Psoas muscle (tissue), 8 donors: Measurements from ENCODE around the gene NFE2. TPM values are rescaled to one million over a fixed set of nuclear protein-coding genes. Genes with fewer than 3 reads are reported as not detected.
A peak's percentile ranks its signal among the peaks of the same experiment; 100 is the strongest.

Experiments used
- ATAC-seq, 4 donors: fragments of 200-7000 bp; cut with Tn5 transposase; one replicate each; pipeline ENCODE4 v1.9.1; 2020; ENCODE audit warnings: moderate library complexity in 3 of 4, mild to moderate bottlenecking in 2 of 4
- DNase-seq, 2 donors: peaks; one replicate each; pipeline ENCODE4 v3.0.0-alpha.2; 2020
- H3K27ac ChIP-seq: fragments of 200-600 bp; one replicate; pipeline ENCODE4 v1.8.0; 2022
- H3K27me3 ChIP-seq, 3 donors: fragments of 200-600 bp in 1 of 3; one replicate each; pipeline versions ENCODE4 v1.6.1 to v1.8.0; 2013 to 2022; ENCODE audit warnings: low read length in 2 of 3, mild to moderate bottlenecking in 2 of 3, moderate library complexity in 1 of 3; ENCODE audit not compliant: insufficient read depth in 3 of 3
- H3K36me3 ChIP-seq, 2 donors: fragments of 200-600 bp in 1 of 2; one replicate each; pipeline versions ENCODE4 v1.6.1 to v1.8.0; 2013 to 2022; ENCODE audit warnings: low read depth in 1 of 2, mild to moderate bottlenecking in 1 of 2, moderate library complexity in 1 of 2; ENCODE audit not compliant: insufficient read depth in 1 of 2
- H3K4me1 ChIP-seq: fragments of 200-600 bp; one replicate; pipeline ENCODE4 v1.8.0; 2022
- H3K4me3 ChIP-seq: fragments of 200-600 bp; one replicate; pipeline ENCODE4 v1.8.0; 2022; ENCODE audit warnings: mild to moderate bottlenecking
- H3K9me3 ChIP-seq: fragments of 200-600 bp; one replicate; pipeline ENCODE4 v1.8.0; 2022
- CTCF ChIP-seq: fragments of 200-600 bp; IDR thresholded peaks from one replicate; pipeline ENCODE4 v1.8.0; 2022; ENCODE audit warnings: antibody characterized with exemption
- WGBS, 3 donors: extraction: QIAGEN DNeasy Blood & Tissue Kit; methylation state at CpG; one replicate each; pipeline versions ENCODE4 v1.1.6 to v1.1.7; 2013; 5-methylcytosine and 5-hydroxymethylcytosine counted together
- intact Hi-C, 2 donors: fragments of 100-400 bp; cut with DNase I; formaldehyde crosslinking; loops; one replicate each; pipeline versions ENCODE4 v1.11.0 to v1.14.2; 2022
- polyA plus RNA-seq, 3 donors: library from polyadenylated mRNA; stranded (reverse); fragments of 200-250 nt; gene quantifications; one replicate each; pipeline ENCODE4 v1.2.3, GENCODE V29; 2013
- total RNA-seq, 4 donors: library from RNA; stranded (reverse); fragmentation: NEBNext Ultra II Directional in 2 of 4; extraction: Animal tissue kit (Norgen Biotek cat#: 25700) in 2 of 4; gene quantifications; one replicate each; pipeline versions ENCODE4 v1.2.1 to v1.2.4, GENCODE V29; 2021 to 2023
- donor health status: healthy with polysubstance abuse.
- donor health status: DM: no; HTN: no; CAD: no; lungs with moderate emphysema.
- donor health status: Bipolar disorder and iron deficiency.
- donor health status: healthy.
- donor health status: DM: yes; HTN: yes; CAD: no.
- donor health status: DM: no; HTN: no; CAD: no.
- donor health status: DM: no; HTN: no; CAD: no.
- donor health status: DM: yes; HTN: yes; CAD: no.

NFE2 gene
- total and polyA plus RNA-seq, 7 donors: 0.10 to 1.6 (median 0.30) TPM

- TF ChIP-seq CTCF: no peak
Observed at GRCh38 chr12:54301428-54302048, 723 bp upstream of the NFE2 start.

GRCh38 chr12:54300225-54300731 is 537 bp downstream of the NFE2 start:
- no peak for TF ChIP-seq CTCF
- Histone ChIP-seq H3K36me3 (no peaks in the 10 kb centered on the region), H3K4me3 (peak overlapping the region; percentile 54), H3K27me3 (no peaks in the 10 kb centered on the region), H3K4me1 (peaks cover 35% of the 10 kb centered on the region), H3K27ac (no peak overlapping the region), H3K9me3 (no peaks in the 10 kb centered on the region)
- no peak for DNase-seq
- intact Hi-C loops: no loop called here
- ATAC-seq: peak in 1 of 4 donors; percentile 31
- WGBS, 3 donors: 29 to 55% (median 40%) methylated on average over 3 of the region's 3 CpGs

More at GRCh38 chr12:54301428-54302048, 723 bp upstream of the NFE2 start:
- H3K27me3 ChIP-seq: no peaks in the 10 kb centered on the region
- H3K36me3 ChIP-seq: no peaks in the 10 kb centered on the region
- DNase-seq: no peak
- no peak overlapping the region for H3K4me3 ChIP-seq
- H3K9me3 ChIP-seq: no peaks in the 10 kb centered on the region
- no peak overlapping the region for H3K27ac ChIP-seq
- intact Hi-C loops: no loop called here
- WGBS, 3 donors: 91 to 100% (median 93%) methylated on average over 1 of the region's 1 CpG
- no peak for ATAC-seq
- H3K4me1 ChIP-seq: peaks cover 35% of the 10 kb centered on the region

GRCh38 chr12:54299515-54300224 is 1.1 kb downstream of the NFE2 start:
- no peaks in the 10 kb centered on the region for H3K36me3 ChIP-seq
- DNase-seq (no peak), ATAC-seq (no peak)
- TF ChIP-seq CTCF: no peak
- no peaks in the 10 kb centered on the region for H3K9me3 ChIP-seq
- intact Hi-C loops: no loop called here
- 66 to 68% (median 66%) methylated on average over 8 of the region's 8 CpGs for WGBS, 3 donors
- peaks cover 35% of the 10 kb centered on the region for H3K4me1 ChIP-seq
- peak overlapping the region; percentile 54 for H3K4me3 ChIP-seq
- no peaks in the 10 kb centered on the region for H3K27me3 ChIP-seq
- no peak overlapping the region for H3K27ac ChIP-seq

GRCh38 chr12:54298904-54299303 is 1.9 kb downstream of the NFE2 start:
- intact Hi-C loops: no loop called here
- no peak for DNase-seq
- Histone ChIP-seq H3K36me3 (no peaks in the 10 kb centered on the region), H3K27me3 (no peaks in the 10 kb centered on the region), H3K9me3 (no peaks in the 10 kb centered on the region), H3K4me3 (no peak overlapping the region), H3K27ac (no peak overlapping the region), H3K4me1 (peaks cover 27% of the 10 kb centered on the region)
- WGBS, 3 donors: 88 to 98% (median 92%) methylated on average over 5 of the region's 5 CpGs
- TF ChIP-seq CTCF: no peak
- no peak for ATAC-seq
